ENCODE measurements around the gene KCNT1.

Gene KCNT1

DNA sequence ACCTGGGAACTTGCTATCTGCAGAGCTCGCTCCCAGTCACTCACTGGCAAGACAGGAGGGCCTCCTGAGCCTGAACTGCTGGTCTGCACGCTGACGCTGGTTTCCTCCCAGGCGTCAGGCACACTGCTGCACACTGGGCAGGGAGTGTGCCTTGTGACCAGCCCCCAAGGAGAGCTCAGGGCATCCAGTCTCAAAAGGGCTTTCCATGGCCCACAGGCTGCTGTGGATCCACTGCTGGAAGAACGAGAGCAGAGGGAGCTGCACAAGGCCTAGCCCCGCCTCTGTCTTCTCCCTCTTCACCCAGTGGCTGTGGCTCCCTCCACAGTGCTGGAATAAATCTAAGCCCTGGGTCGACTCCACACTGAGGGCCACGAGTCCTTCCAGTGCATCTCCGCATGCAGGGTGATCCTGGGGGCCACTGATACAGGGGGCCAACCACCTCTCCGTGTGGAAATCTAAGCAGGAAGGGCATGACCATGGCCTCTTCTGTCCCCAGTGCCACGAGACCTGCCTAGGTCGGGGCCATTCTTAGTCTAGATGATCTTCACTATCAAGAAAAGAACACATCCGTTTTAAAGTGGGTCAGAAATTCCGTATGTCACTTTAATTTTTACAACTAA, 111.8 kb downstream of the KCNT1 start:
- Histone ChIP-seq H3K4me3 (ENCODE audit: low read length in 2 of 2) (no peak overlapping the region), H3K36me3 (ENCODE audit: control insufficient read depth in 2 of 2, insufficient read depth in 2 of 2, low read length in 2 of 2) (peaks cover 50 to 69% of the 10 kb centered on the region in 2 donors), H3K9ac (ENCODE audit: low read length in 2 of 2) (no peak overlapping the region), H3K27ac (ENCODE audit: low read length) (no peak overlapping the region), H3K27me3 (ENCODE audit: control insufficient read depth in 1 of 2, insufficient read depth in 2 of 2, low read length in 2 of 2) (no peaks in the 10 kb centered on the region), H3K4me1 (ENCODE audit: control insufficient read depth, insufficient read depth, low read length) (no peaks in the 10 kb centered on the region), H3K9me3 (ENCODE audit: control insufficient read depth in 2 of 2, low read length in 2 of 2) (no peaks in the 10 kb centered on the region)

DNA sequence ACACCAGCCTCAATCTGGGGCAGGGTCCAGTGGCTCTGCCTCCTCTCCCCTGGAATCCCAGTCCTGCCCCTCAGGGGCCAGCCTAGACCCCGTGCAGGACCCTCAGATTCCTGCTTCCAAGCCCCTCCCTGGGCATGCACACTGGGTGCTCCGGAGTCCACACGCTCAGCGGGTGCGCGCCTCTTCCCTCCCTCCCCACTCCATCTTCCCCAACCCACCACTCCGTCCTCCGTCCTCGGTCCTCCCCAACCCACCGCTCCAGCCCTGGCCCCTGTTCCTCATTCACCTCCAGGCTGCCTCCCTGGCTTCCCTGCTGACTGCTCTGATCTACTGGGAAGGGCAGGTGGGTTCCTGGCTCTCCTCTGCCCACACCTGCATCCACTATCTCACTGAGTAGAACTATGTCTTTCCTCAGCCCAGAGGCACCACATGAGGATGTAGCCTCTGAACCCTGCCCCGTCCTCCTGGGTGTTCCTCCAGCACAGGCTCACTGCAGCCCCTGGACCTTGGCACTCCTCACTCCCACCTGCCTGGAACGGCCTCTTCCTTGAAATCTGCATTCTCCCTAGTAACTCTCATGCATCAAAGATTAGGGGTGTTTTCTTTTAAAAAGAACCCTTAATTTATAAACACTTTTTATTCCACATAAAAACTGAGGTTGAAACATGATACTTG, 112.6 kb downstream of the KCNT1 start:
- peaks cover 52 to 65% of the 10 kb centered on the region in 2 donors for H3K36me3 ChIP-seq (ENCODE audit: control insufficient read depth in 2 of 2, insufficient read depth in 2 of 2, low read length in 2 of 2)
- H3K9me3 ChIP-seq (ENCODE audit: control insufficient read depth in 2 of 2, low read length in 2 of 2): no peaks in the 10 kb centered on the region
- no peaks in the 10 kb centered on the region for H3K27me3 ChIP-seq (ENCODE audit: control insufficient read depth in 1 of 2, insufficient read depth in 2 of 2, low read length in 2 of 2)
- no peak overlapping the region for H3K4me3 ChIP-seq (ENCODE audit: low read length in 2 of 2)
- no peaks in the 10 kb centered on the region for H3K4me1 ChIP-seq (ENCODE audit: control insufficient read depth, insufficient read depth, low read length)
- H3K9ac ChIP-seq (ENCODE audit: low read length in 2 of 2): no peak overlapping the region
- no peak overlapping the region for H3K27ac ChIP-seq (ENCODE audit: low read length)

- Histone ChIP-seq H3K9ac (ENCODE audit: low read length in 2 of 2) (no peak overlapping the region), H3K4me3 (ENCODE audit: low read length in 2 of 2) (no peak overlapping the region), H3K36me3 (ENCODE audit: control insufficient read depth in 2 of 2, insufficient read depth in 2 of 2, low read length in 2 of 2) (peaks cover 45 to 64% of the 10 kb centered on the region in 2 donors), H3K4me1 (ENCODE audit: control insufficient read depth, insufficient read depth, low read length) (no peaks in the 10 kb centered on the region), H3K27me3 (ENCODE audit: control insufficient read depth in 1 of 2, insufficient read depth in 2 of 2, low read length in 2 of 2) (no peaks in the 10 kb centered on the region), H3K27ac (ENCODE audit: low read length) (no peak overlapping the region), H3K9me3 (ENCODE audit: control insufficient read depth in 2 of 2, low read length in 2 of 2) (no peaks in the 10 kb centered on the region)
Observed at GRCh38 chr9:135815413-135815812, 113.4 kb downstream of the KCNT1 start.

- no peaks in the 10 kb centered on the region for H3K4me1 ChIP-seq (ENCODE audit: control insufficient read depth, insufficient read depth, low read length)
- H3K27ac ChIP-seq (ENCODE audit: low read length): no peak overlapping the region
- peaks cover 40 to 64% of the 10 kb centered on the region in 2 donors for H3K36me3 ChIP-seq (ENCODE audit: control insufficient read depth in 2 of 2, insufficient read depth in 2 of 2, low read length in 2 of 2)
- no peaks in the 10 kb centered on the region for H3K9me3 ChIP-seq (ENCODE audit: control insufficient read depth in 2 of 2, low read length in 2 of 2)
- H3K9ac ChIP-seq (ENCODE audit: low read length in 2 of 2): no peak overlapping the region
- H3K4me3 ChIP-seq (ENCODE audit: low read length in 2 of 2): no peak overlapping the region
- no peaks in the 10 kb centered on the region for H3K27me3 ChIP-seq (ENCODE audit: control insufficient read depth in 1 of 2, insufficient read depth in 2 of 2, low read length in 2 of 2)
Observed at GRCh38 chr9:135815830-135816650, 114.1 kb downstream of the KCNT1 start.

DNA sequence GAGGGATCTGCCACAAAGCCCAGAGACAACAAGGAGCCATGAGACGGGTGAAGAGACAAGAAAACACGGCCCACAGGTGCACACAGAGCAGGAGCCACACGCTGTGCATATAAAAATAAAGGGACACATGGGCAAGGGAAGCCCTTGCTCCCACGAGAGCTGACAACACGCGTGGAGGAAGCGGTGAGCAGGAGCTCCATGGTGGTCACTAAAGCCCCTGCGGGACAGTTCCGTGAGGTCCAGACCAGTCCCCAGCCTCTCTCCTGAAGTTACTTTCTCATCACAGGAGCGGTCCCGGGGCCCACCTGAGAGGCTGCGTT, 114.6 kb downstream of the KCNT1 start:
- H3K4me3 ChIP-seq (ENCODE audit: low read length in 2 of 2): no peak overlapping the region
- H3K9ac ChIP-seq (ENCODE audit: low read length in 2 of 2): no peak overlapping the region
- no peaks in the 10 kb centered on the region for H3K27me3 ChIP-seq (ENCODE audit: control insufficient read depth in 1 of 2, insufficient read depth in 2 of 2, low read length in 2 of 2)
- H3K9me3 ChIP-seq (ENCODE audit: control insufficient read depth in 2 of 2, low read length in 2 of 2): no peaks in the 10 kb centered on the region
- peaks cover 37 to 62% of the 10 kb centered on the region in 2 donors for H3K36me3 ChIP-seq (ENCODE audit: control insufficient read depth in 2 of 2, insufficient read depth in 2 of 2, low read length in 2 of 2)
- H3K4me1 ChIP-seq (ENCODE audit: control insufficient read depth, insufficient read depth, low read length): no peaks in the 10 kb centered on the region
- no peak overlapping the region for H3K27ac ChIP-seq (ENCODE audit: low read length)

- Histone ChIP-seq H3K4me1 (ENCODE audit: control insufficient read depth, insufficient read depth, low read length) (no peaks in the 10 kb centered on the region), H3K36me3 (ENCODE audit: control insufficient read depth in 2 of 2, insufficient read depth in 2 of 2, low read length in 2 of 2) (peaks cover 50 to 70% of the 10 kb centered on the region in 2 donors), H3K9me3 (ENCODE audit: control insufficient read depth in 2 of 2, low read length in 2 of 2) (no peaks in the 10 kb centered on the region), H3K4me3 (ENCODE audit: low read length in 2 of 2) (no peak overlapping the region), H3K9ac (ENCODE audit: low read length in 2 of 2) (no peak overlapping the region), H3K27me3 (ENCODE audit: control insufficient read depth in 1 of 2, insufficient read depth in 2 of 2, low read length in 2 of 2) (no peaks in the 10 kb centered on the region), H3K27ac (ENCODE audit: low read length) (no peak overlapping the region)
Observed at GRCh38 chr9:135817951-135818717, 116.1 kb downstream of the KCNT1 start.

DNA sequence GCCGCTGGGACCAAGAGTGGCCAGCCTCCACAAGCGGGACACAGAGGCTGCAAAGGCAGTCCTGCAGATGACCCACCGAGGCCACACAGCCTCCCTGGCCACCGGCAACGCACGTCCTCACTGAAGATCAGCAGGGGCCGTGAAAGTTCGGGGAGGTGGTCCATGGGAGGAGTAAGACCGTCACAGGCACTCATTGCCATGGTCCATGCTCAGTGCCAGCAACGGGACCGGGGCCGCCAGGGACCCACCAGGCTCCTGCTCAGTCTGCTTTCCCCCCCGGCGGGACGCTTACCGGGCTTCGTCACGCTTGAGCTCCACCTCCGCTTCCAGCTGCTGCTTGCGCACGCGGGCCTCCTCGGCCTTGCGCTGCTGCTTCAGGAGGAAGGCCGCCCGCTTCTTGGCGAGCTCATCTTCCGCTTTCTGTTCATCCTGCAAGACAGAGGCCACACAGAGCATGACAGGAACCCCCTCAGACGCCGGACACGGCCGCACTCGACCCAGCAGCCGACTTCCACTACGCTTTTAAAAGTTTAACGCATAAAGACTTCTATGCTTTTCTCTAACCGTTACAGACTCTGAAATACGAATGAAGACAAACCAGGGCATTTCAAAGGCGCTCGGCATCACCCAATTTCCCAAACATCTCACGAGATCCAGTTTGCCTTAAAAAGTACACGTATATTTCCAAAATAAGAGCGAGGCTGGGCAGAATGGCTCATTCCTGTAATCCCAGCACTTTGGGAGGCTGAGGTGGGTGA, 116.9 kb downstream of the KCNT1 start:
- Histone ChIP-seq H3K4me1 (ENCODE audit: control insufficient read depth, insufficient read depth, low read length) (no peaks in the 10 kb centered on the region), H3K9ac (ENCODE audit: low read length in 2 of 2) (no peak overlapping the region), H3K9me3 (ENCODE audit: control insufficient read depth in 2 of 2, low read length in 2 of 2) (no peaks in the 10 kb centered on the region), H3K36me3 (ENCODE audit: control insufficient read depth in 2 of 2, insufficient read depth in 2 of 2, low read length in 2 of 2) (peaks cover 46 to 73% of the 10 kb centered on the region in 2 donors), H3K27me3 (ENCODE audit: control insufficient read depth in 1 of 2, insufficient read depth in 2 of 2, low read length in 2 of 2) (no peaks in the 10 kb centered on the region), H3K4me3 (ENCODE audit: low read length in 2 of 2) (no peak overlapping the region), H3K27ac (ENCODE audit: low read length) (no peak overlapping the region)

GRCh38 chr9:135819905-135820304, 117.9 kb downstream of the KCNT1 start:
- H3K4me3 ChIP-seq (ENCODE audit: low read length in 2 of 2): no peak overlapping the region
- no peak overlapping the region for H3K9ac ChIP-seq (ENCODE audit: low read length in 2 of 2)
- no peaks in the 10 kb centered on the region for H3K4me1 ChIP-seq (ENCODE audit: control insufficient read depth, insufficient read depth, low read length)
- no peaks in the 10 kb centered on the region for H3K9me3 ChIP-seq (ENCODE audit: control insufficient read depth in 2 of 2, low read length in 2 of 2)
- H3K27ac ChIP-seq (ENCODE audit: low read length): no peak overlapping the region
- H3K27me3 ChIP-seq (ENCODE audit: control insufficient read depth in 1 of 2, insufficient read depth in 2 of 2, low read length in 2 of 2): no peaks in the 10 kb centered on the region
- peaks cover 42 to 71% of the 10 kb centered on the region in 2 donors for H3K36me3 ChIP-seq (ENCODE audit: control insufficient read depth in 2 of 2, insufficient read depth in 2 of 2, low read length in 2 of 2)

- Histone ChIP-seq H3K9me3 (ENCODE audit: control insufficient read depth in 2 of 2, low read length in 2 of 2) (no peaks in the 10 kb centered on the region), H3K9ac (ENCODE audit: low read length in 2 of 2) (no peak overlapping the region), H3K4me3 (ENCODE audit: low read length in 2 of 2) (no peak overlapping the region), H3K27ac (ENCODE audit: low read length) (no peak overlapping the region), H3K27me3 (ENCODE audit: control insufficient read depth in 1 of 2, insufficient read depth in 2 of 2, low read length in 2 of 2) (no peaks in the 10 kb centered on the region), H3K4me1 (ENCODE audit: control insufficient read depth, insufficient read depth, low read length) (no peaks in the 10 kb centered on the region), H3K36me3 (ENCODE audit: control insufficient read depth in 2 of 2, insufficient read depth in 2 of 2, low read length in 2 of 2) (peaks cover 44 to 69% of the 10 kb centered on the region in 2 donors)
Observed at GRCh38 chr9:135820661-135821060, 118.7 kb downstream of the KCNT1 start.

DNA sequence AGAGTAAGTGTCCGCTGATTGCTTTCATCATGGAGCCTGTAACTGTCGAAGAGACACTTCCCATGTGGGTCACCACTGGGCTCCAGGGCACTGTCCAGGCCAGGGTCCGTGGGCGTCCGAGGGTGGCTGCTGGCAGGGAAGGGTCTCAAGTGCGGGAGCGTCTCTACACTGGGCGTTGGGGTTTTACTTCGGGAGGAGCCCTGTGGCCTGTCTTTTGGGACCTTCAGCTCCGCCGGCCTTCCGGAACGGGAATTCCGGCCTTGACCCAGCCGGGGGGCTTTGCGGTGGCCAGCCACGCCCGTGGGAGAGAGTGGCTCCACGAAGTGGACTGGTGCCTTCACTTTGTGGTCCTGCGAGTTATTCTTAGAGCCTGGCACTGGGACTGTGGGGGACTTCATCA, 119.1 kb downstream of the KCNT1 start:
- no peaks in the 10 kb centered on the region for H3K27me3 ChIP-seq (ENCODE audit: control insufficient read depth in 1 of 2, insufficient read depth in 2 of 2, low read length in 2 of 2)

More for the DNA sequence above, 119.1 kb downstream of the KCNT1 start:
- no peaks in the 10 kb centered on the region for H3K4me1 ChIP-seq (ENCODE audit: control insufficient read depth, insufficient read depth, low read length)
- no peak overlapping the region for H3K9ac ChIP-seq (ENCODE audit: low read length in 2 of 2)
- no peaks in the 10 kb centered on the region for H3K9me3 ChIP-seq (ENCODE audit: control insufficient read depth in 2 of 2, low read length in 2 of 2)
- peaks cover 39 to 64% of the 10 kb centered on the region in 2 donors for H3K36me3 ChIP-seq (ENCODE audit: control insufficient read depth in 2 of 2, insufficient read depth in 2 of 2, low read length in 2 of 2)
- H3K4me3 ChIP-seq (ENCODE audit: low read length in 2 of 2): no peak overlapping the region
- no peak overlapping the region for H3K27ac ChIP-seq (ENCODE audit: low read length)

Measured in stomach smooth muscle (tissue), 2 donors.